HCT116 (cell line): ENCODE results near the gene VPS39. TPM values are rescaled to one million over a fixed set of nuclear protein-coding genes. Genes with fewer than 3 reads are reported as not detected.
A peak's percentile ranks its signal among the peaks of the same experiment; 100 is the strongest.

Source experiments
- ATAC-seq: fragments of 200-7000 bp; cut with Tn5 transposase; 2 replicates; pipeline ENCODE4 v1.9.1; 2020; ENCODE audit warnings: mild to moderate bottlenecking, moderate library complexity
- BruUV-seq: library from RNA; stranded (reverse); fragments of 400-500 nt; replicated peaks from 2 replicates; lab custom pipeline; 2021; lab: Mats Ljungman, UMichigan
- CTCF ChIA-PET: fragments of 300-600 bp; sonication (Branson Sonifier 250); formaldehyde crosslinking; loops from one replicate; lab custom pipeline; 2021; ENCODE audit warnings: antibody characterized with exemption; lab: Charles Lee
- POLR2A ChIA-PET: fragments of 300-600, 350-600 bp; sonication (Branson Sonifier 250); formaldehyde crosslinking; loops from one replicate; lab custom pipeline; 2021; ENCODE audit warnings: antibody characterized with exemption; lab: Charles Lee
- RAD21 ChIA-PET, 2 experiments: fragments of 300-600 bp; sonication (Branson Sonifier 250); formaldehyde crosslinking; loops; one replicate each; lab custom pipeline; 2023; ENCODE audit warnings: low total read pairs in 2 of 2; ENCODE audit not compliant: uncharacterized antibody in 2 of 2, unreplicated experiment in 2 of 2, low non-redundant PET in 1 of 2; lab: Charles Lee
- DNase-seq: peaks from one replicate; pipeline ENCODE4 v3.0.0-alpha.2; 2010; ENCODE audit warnings: low read depth, low spot score
- H2AFZ ChIP-seq: fragments of 200-600 bp; shearing (Covaris generic), sonication (generic); 2 replicates; pipeline ENCODE4 v1.6.1; 2017; ENCODE audit warnings: low read depth, mixed run types, mixed read lengths, antibody characterized with exemption, low read length; ENCODE audit not compliant: poor library complexity, severe bottlenecking
- H3K27ac ChIP-seq: 2 replicates; pipeline ENCODE4 v1.5.1; 2012; ENCODE audit warnings: low read depth, low read length
- H3K27me3 ChIP-seq: fragments of 200-600 bp; sonication (generic); 2 replicates; pipeline ENCODE4 v1.6.1; 2016; ENCODE audit warnings: mixed run types, low read length, mixed read lengths; ENCODE audit not compliant: insufficient read depth
- H3K36me3 ChIP-seq, 2 experiments: fragments of 200-500 bp in 1 of 2; fragments of 200-600 bp in 1 of 2; sonication (Bioruptor generic) in 1 of 2; sonication (generic) in 1 of 2; 2 replicates each; pipeline versions ENCODE4 v1.5.1 to v1.6.1; 2014 to 2016; ENCODE audit warnings: low read length in 2 of 2, inconsistent platforms in 1 of 2, mixed read lengths in 1 of 2, mixed run types in 1 of 2; ENCODE audit not compliant: insufficient read depth in 2 of 2, control insufficient read depth in 1 of 2
- H3K4me1 ChIP-seq, 2 experiments: fragments of 200-600 bp in 1 of 2; sonication (generic) in 1 of 2; 2 replicates each; pipeline versions ENCODE4 v1.5.1 to v1.6.1; 2012 to 2017; ENCODE audit warnings: low read length in 2 of 2, inconsistent platforms in 1 of 2, mild to moderate bottlenecking in 1 of 2, mixed read lengths in 1 of 2, mixed run types in 1 of 2, moderate library complexity in 1 of 2; ENCODE audit not compliant: insufficient read depth in 2 of 2, control insufficient read depth in 1 of 2
- H3K4me2 ChIP-seq: fragments of 200-600 bp; sonication (generic); 2 replicates; pipeline ENCODE4 v1.6.1; 2017; ENCODE audit warnings: mixed run types, low read length, mixed read lengths
- H3K4me3 ChIP-seq, 2 experiments: fragments of 200-600 bp in 1 of 2; sonication (generic) in 1 of 2; replicated peaks in 1 of 2; 2 replicates each; pipeline ENCODE4 v1.5.1; 2011 to 2016; ENCODE audit warnings: low read length in 2 of 2, control low read depth in 1 of 2, low read depth in 1 of 2, mild to moderate bottlenecking in 1 of 2, mixed read lengths in 1 of 2, mixed run types in 1 of 2
- H3K79me2 ChIP-seq: fragments of 200-600 bp; sonication (generic); 2 replicates; pipeline ENCODE4 v1.6.1; 2017; ENCODE audit warnings: mild to moderate bottlenecking, mixed run types, low read length, moderate library complexity, mixed read lengths; ENCODE audit not compliant: insufficient read depth
- H3K9ac ChIP-seq: fragments of 200-600 bp; sonication (generic); 2 replicates; pipeline ENCODE4 v1.6.1; 2016; ENCODE audit warnings: low read length, mixed read lengths
- H3K9me2 ChIP-seq: fragments of 200-600 bp; sonication (generic), shearing (Covaris generic); 2 replicates; pipeline ENCODE4 v1.6.1; 2017; ENCODE audit warnings: mixed run types, mild to moderate bottlenecking, moderate library complexity; ENCODE audit not compliant: insufficient read depth
- H3K9me3 ChIP-seq, 2 experiments: fragments of 200-500 bp in 1 of 2; fragments of 200-600 bp in 1 of 2; sonication (Bioruptor generic) in 1 of 2; sonication (generic) in 1 of 2; 2 replicates each; pipeline ENCODE4 v1.6.1; 2014 to 2017; ENCODE audit warnings: low read length in 2 of 2, mixed read lengths in 2 of 2, inconsistent platforms in 1 of 2, low read depth in 1 of 2, mild to moderate bottlenecking in 1 of 2, mixed run types in 1 of 2, moderate library complexity in 1 of 2; ENCODE audit not compliant: control insufficient read depth in 1 of 2, insufficient read depth in 1 of 2
- H4K20me1 ChIP-seq: fragments of 200-600 bp; sonication (generic), shearing (Covaris generic); 2 replicates; pipeline ENCODE4 v1.6.1; 2017; ENCODE audit warnings: mixed run types, mild to moderate bottlenecking, moderate library complexity; ENCODE audit not compliant: insufficient read depth
- CEBPB ChIP-seq: IDR thresholded peaks from 2 replicates; pipeline ENCODE4 v1.6.1; 2012; ENCODE audit warnings: low read depth
- EZH2phosphoT487 ChIP-seq: fragments of 200-600 bp; IDR thresholded peaks from 2 replicates; pipeline ENCODE4 v1.6.1; 2018; ENCODE audit warnings: antibody characterized with exemption, borderline replicate concordance
- SIN3A ChIP-seq: IDR thresholded peaks from 2 replicates; pipeline ENCODE4 v1.6.1; 2012; ENCODE audit warnings: low read depth
- TCF7L2 ChIP-seq: IDR thresholded peaks from 2 replicates; pipeline ENCODE4 v1.7.0; 2011; ENCODE audit warnings: borderline replicate concordance, inconsistent platforms; ENCODE audit not compliant: insufficient read depth, insufficient read length; ENCODE audit errors: extremely low read depth
- ZNF274 ChIP-seq: fragments of 200-500 bp; sonication (Bioruptor generic); IDR thresholded peaks from 2 replicates; pipeline ENCODE4 v1.6.1; 2014; ENCODE audit warnings: mild to moderate bottlenecking, low read depth, low read length, inconsistent platforms
- intact Hi-C: fragments of 100-400 bp; cut with micrococcal nuclease; formaldehyde crosslinking; loops from 2 replicates; pipeline ENCODE4 v1.10.0; 2022
- total RNA-seq: library from RNA; stranded (reverse); gene quantifications from one replicate; pipeline ENCODE4 v1.2.1, GENCODE V29; 2021; ENCODE audit not compliant: unreplicated experiment

VPS39 gene
- total RNA-seq, 1 experiment from 2014 or later, result 40.1 TPM

DNA sequence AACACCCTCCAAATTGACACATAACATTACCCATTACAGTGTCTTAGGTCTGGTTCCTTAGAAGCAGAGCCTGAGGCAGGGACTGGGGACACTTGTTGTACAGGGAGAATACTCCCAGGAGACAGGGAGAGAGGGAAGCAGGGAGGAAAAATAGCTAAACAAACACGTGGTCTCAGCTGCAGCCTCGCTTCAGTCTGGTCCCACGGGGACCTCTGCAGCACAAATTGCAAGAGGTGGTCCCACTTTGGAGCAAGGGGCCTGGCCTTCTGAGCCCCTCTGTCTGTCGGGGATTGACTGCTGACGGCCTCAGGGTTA lies 88.7 kb downstream of the VPS39 start:
- no peaks in the 10 kb centered on the region for H3K9me2 ChIP-seq
- DNase-seq (no peak), ATAC-seq (no peak)
- H3K27me3 ChIP-seq, result no peaks in the 10 kb centered on the region
- RAD21 ChIA-PET, result no interaction called here
- H3K4me1 ChIP-seq, result peaks cover 0 to 4% of the 10 kb centered on the region in 2 experiments; a peak in 1 of 4 replicates
- H3K36me3 ChIP-seq, result no peaks in the 10 kb centered on the region
- H4K20me1 ChIP-seq, result no peaks in the 10 kb centered on the region
- H3K79me2 ChIP-seq, result no peaks in the 10 kb centered on the region
- no peak overlapping the region for H3K9ac ChIP-seq
- POLR2A ChIA-PET, result no interaction called here
- no peak overlapping the region for H3K4me2 ChIP-seq
- intact Hi-C loops, result no loop called here
- no peak for TF ChIP-seq TCF7L2
- TF ChIP-seq EZH2phosphoT487, result no peak
- no peak overlapping the region for H3K4me3 ChIP-seq
- no peak overlapping the region for H3K27ac ChIP-seq
- no peaks in the 10 kb centered on the region for H3K9me3 ChIP-seq
- BruUV-seq, result no TSS peak
- H2AFZ ChIP-seq, result no peak overlapping the region
- CTCF ChIA-PET, result no interaction called here

- TF ChIP-seq SIN3A (no peak), ZNF274 (no peak), CEBPB (no peak)
- DNase-seq, result no peak
- no peak overlapping the region for H3K4me3 ChIP-seq
- peaks cover 0 to 4% of the 10 kb centered on the region in 2 experiments; a peak in 1 of 4 replicates for H3K4me1 ChIP-seq
- RAD21 ChIA-PET, result no interaction called here
- peak overlapping the region; percentile 41 for H2AFZ ChIP-seq
- no peak overlapping the region for H3K27ac ChIP-seq
- H4K20me1 ChIP-seq, result no peaks in the 10 kb centered on the region
- H3K9me2 ChIP-seq, result no peaks in the 10 kb centered on the region
- intact Hi-C loops, result no loop called here
- H3K4me2 ChIP-seq, result peak overlapping the region; percentile 17; the same call in 1 of the 2 replicates
- H3K79me2 ChIP-seq, result no peaks in the 10 kb centered on the region
- no peak overlapping the region for H3K9ac ChIP-seq
- CTCF ChIA-PET, result interaction anchor here (1.7 to 2.0 kb wide), 2 partner anchors 15 to 34 kb away, joined by 4 to 5 read pairs; no protein-coding TSS in a partner anchor
- no TSS peak for BruUV-seq
- no peaks in the 10 kb centered on the region for H3K9me3 ChIP-seq
- no peaks in the 10 kb centered on the region for H3K27me3 ChIP-seq
- H3K36me3 ChIP-seq, result no peaks in the 10 kb centered on the region
- POLR2A ChIA-PET, result interaction anchor here (1.8 kb wide), 1 partner anchor 154 kb away, joined by 5 read pairs; the partner anchor contains the start of genes GANC and TMEM87A
- peak; percentile 50; the same call in 1 of the 2 replicates for ATAC-seq
Observed at GRCh38 chr15:42118650-42119445, 89.3 kb downstream of the VPS39 start.
